PC-3 (cell line): ENCODE measurements around the gene SYNJ2. TPM values are rescaled to one million over a fixed set of nuclear protein-coding genes. Genes with fewer than 3 reads are reported as not detected.

ENCODE experiments used
- ATAC-seq: fragments of 200-7000 bp; cut with Tn5 transposase; 2 replicates; pipeline ENCODE4 v1.9.1; 2020; ENCODE audit warnings: mild to moderate bottlenecking, moderate library complexity
- BruUV-seq: library from RNA; stranded (reverse); fragments of 400-500 nt; replicated peaks from 2 replicates; lab custom pipeline; 2021; lab: Mats Ljungman, UMichigan
- CTCF ChIA-PET: fragments of 300-600 bp; sonication (Branson Sonifier 250); formaldehyde crosslinking; loops from one replicate; lab custom pipeline; 2022; ENCODE audit warnings: antibody characterized with exemption; lab: Charles Lee
- POLR2A ChIA-PET: fragments of 300-600 bp; sonication (Branson Sonifier 250); formaldehyde crosslinking; loops from one replicate; lab custom pipeline; 2022; ENCODE audit warnings: antibody characterized with exemption; ENCODE audit not compliant: unreplicated experiment; lab: Charles Lee
- DNase-seq: peaks from one replicate; pipeline ENCODE4 v3.0.0-alpha.2; 2015
- H2AFZ ChIP-seq: fragments of 300-600 bp; sonication (generic); 2 replicates; pipeline ENCODE4 v1.6.0; 2016; ENCODE audit warnings: antibody characterized with exemption, low read length
- H3F3A ChIP-seq: fragments of 300-600 bp; sonication (generic); one replicate; pipeline ENCODE4 v1.6.0; 2017; ENCODE audit warnings: antibody characterized with exemption, low read length, control low read depth, mild to moderate bottlenecking; ENCODE audit not compliant: unreplicated experiment
- H3K27ac ChIP-seq: fragments of 300-600 bp; sonication (generic); 2 replicates; pipeline ENCODE4 v1.5.1; 2016; ENCODE audit warnings: mild to moderate bottlenecking, low read length
- H3K27me3 ChIP-seq: fragments of 300-600 bp; sonication (generic); 2 replicates; pipeline ENCODE4 v1.6.1; 2016; ENCODE audit warnings: low read length, mixed read lengths
- H3K36me3 ChIP-seq: fragments of 300-600 bp; sonication (generic); 2 replicates; pipeline ENCODE4 v1.6.1; 2016; ENCODE audit warnings: low read depth, mixed run types, low read length, mixed read lengths
- H3K4me1 ChIP-seq: fragments of 300-600 bp; sonication (generic); 2 replicates; pipeline ENCODE4 v1.5.1; 2016; ENCODE audit warnings: low read length; ENCODE audit not compliant: insufficient read depth
- H3K4me2 ChIP-seq: fragments of 300-600 bp; sonication (generic); 2 replicates; pipeline ENCODE4 v1.6.0; 2016; ENCODE audit warnings: low read length
- H3K4me3 ChIP-seq: fragments of 300-600 bp; sonication (generic); 2 replicates; pipeline ENCODE4 v1.5.1; 2016; ENCODE audit warnings: mild to moderate bottlenecking, low read length, mixed read lengths
- H3K79me2 ChIP-seq: fragments of 300-600 bp; sonication (generic); 2 replicates; pipeline ENCODE4 v1.6.1; 2017; ENCODE audit warnings: low read length, mixed read lengths
- H3K9ac ChIP-seq: fragments of 300-600 bp; sonication (generic); 2 replicates; pipeline ENCODE4 v1.6.0; 2016; ENCODE audit warnings: mild to moderate bottlenecking, low read length
- H3K9me2 ChIP-seq: fragments of 300-600 bp; sonication (generic); replicated peaks from 2 replicates; pipeline ENCODE4 v1.6.1; 2016; ENCODE audit warnings: mixed run types, low read length, mixed read lengths
- H3K9me3 ChIP-seq: fragments of 300-600 bp; sonication (generic); 2 replicates; pipeline ENCODE4 v1.6.1; 2016; ENCODE audit warnings: low read length, mixed read lengths
- H4K20me1 ChIP-seq: fragments of 300-600 bp; sonication (generic); 2 replicates; pipeline ENCODE4 v1.6.1; 2016; ENCODE audit warnings: low read length, mixed read lengths
- EZH2 ChIP-seq: fragments of 300-600 bp; sonication (generic); IDR thresholded peaks from one replicate; pipeline ENCODE4 v1.6.1; 2017; ENCODE audit warnings: antibody characterized with exemption, mild to moderate bottlenecking, low read length; ENCODE audit not compliant: unreplicated experiment
- EZH2phosphoT487 ChIP-seq: fragments of 300-600 bp; sonication (generic); IDR thresholded peaks from 2 replicates; pipeline ENCODE4 v1.6.1; 2018; ENCODE audit warnings: mild to moderate bottlenecking, antibody characterized with exemption, low read length, borderline replicate concordance
- intact Hi-C: fragments of 100-400 bp; cut with micrococcal nuclease; formaldehyde crosslinking; loops from 2 replicates; pipeline ENCODE4 v1.9.0; 2023
- total RNA-seq: library from RNA; depleted of rRNA; stranded (reverse); fragments of >200 nt; gene quantifications from 2 replicates; pipeline ENCODE4 v1.2.3, GENCODE V29; 2014
- TF ChIP-seq, protein P1 (sequence below): fragments of 300-600 bp; sonication (generic); conservative IDR thresholded peaks from 2 replicates; pipeline ENCODE4 v1.5.1; 2017; ENCODE audit warnings: antibody characterized with exemption, low read depth, mild to moderate bottlenecking, low read length

Gene SYNJ2
- total RNA-seq, 1 experiment from 2014 or later: 21.5 TPM

DNA sequence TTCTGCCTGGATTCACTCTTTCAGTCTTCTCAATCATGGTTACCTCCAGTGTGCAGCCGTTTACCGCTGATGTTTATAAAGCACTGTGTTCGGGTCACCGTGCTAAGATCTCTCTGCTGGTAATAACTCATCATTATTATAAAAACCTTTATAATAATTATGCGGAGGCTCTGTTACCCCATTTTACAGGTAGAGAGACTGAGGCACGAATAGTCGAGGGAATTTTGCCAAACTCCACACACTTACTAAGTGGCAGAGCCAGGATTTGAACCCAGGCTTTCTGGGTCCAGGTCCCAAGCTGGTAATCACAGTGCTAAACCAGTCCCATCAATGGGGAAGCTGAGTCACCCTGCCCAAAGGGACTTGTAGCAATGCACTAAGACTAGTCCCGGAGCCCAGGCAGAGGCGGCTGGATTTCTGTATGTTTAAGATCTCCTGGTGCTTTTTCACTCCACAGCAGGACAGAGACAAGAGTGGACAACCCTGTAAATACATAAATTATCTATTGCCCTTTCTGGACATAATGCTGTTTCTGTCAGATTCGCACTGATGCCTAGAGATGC, 48.1 kb downstream of the SYNJ2 start:
- no TSS peak for BruUV-seq
- TF ChIP-seq EZH2phosphoT487: no peak
- no peak for TF ChIP-seq EZH2
- TF ChIP-seq, protein P1, sequence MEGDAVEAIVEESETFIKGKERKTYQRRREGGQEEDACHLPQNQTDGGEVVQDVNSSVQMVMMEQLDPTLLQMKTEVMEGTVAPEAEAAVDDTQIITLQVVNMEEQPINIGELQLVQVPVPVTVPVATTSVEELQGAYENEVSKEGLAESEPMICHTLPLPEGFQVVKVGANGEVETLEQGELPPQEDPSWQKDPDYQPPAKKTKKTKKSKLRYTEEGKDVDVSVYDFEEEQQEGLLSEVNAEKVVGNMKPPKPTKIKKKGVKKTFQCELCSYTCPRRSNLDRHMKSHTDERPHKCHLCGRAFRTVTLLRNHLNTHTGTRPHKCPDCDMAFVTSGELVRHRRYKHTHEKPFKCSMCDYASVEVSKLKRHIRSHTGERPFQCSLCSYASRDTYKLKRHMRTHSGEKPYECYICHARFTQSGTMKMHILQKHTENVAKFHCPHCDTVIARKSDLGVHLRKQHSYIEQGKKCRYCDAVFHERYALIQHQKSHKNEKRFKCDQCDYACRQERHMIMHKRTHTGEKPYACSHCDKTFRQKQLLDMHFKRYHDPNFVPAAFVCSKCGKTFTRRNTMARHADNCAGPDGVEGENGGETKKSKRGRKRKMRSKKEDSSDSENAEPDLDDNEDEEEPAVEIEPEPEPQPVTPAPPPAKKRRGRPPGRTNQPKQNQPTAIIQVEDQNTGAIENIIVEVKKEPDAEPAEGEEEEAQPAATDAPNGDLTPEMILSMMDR: no peak
- H3K27me3 ChIP-seq: no peaks in the 10 kb centered on the region
- H3K36me3 ChIP-seq: 0 out of 2 replicates have a peak, but pooled peaks cover 4% of the 10 kb centered on the region
- no peak for ATAC-seq
- no peak for DNase-seq
- no peak overlapping the region for H2AFZ ChIP-seq
- H3K9me3 ChIP-seq: no peaks in the 10 kb centered on the region
- peaks cover 20% of the 10 kb centered on the region for H3K4me1 ChIP-seq
- POLR2A ChIA-PET: no interaction called here
- H3K79me2 ChIP-seq: peaks cover 20% of the 10 kb centered on the region
- H3K4me2 ChIP-seq: no peak overlapping the region
- CTCF ChIA-PET: no interaction called here
- H3K4me3 ChIP-seq: no peak overlapping the region
- H3K27ac ChIP-seq: no peak overlapping the region
- H3F3A ChIP-seq: no peaks in the 10 kb centered on the region
- H4K20me1 ChIP-seq: no peaks in the 10 kb centered on the region
- no peak overlapping the region for H3K9ac ChIP-seq
- intact Hi-C loops: loop anchor here (5.0 kb wide), 1 partner anchor 38 kb away; no protein-coding TSS in a partner anchor
- H3K9me2 ChIP-seq: no peaks in the 10 kb centered on the region

DNA sequence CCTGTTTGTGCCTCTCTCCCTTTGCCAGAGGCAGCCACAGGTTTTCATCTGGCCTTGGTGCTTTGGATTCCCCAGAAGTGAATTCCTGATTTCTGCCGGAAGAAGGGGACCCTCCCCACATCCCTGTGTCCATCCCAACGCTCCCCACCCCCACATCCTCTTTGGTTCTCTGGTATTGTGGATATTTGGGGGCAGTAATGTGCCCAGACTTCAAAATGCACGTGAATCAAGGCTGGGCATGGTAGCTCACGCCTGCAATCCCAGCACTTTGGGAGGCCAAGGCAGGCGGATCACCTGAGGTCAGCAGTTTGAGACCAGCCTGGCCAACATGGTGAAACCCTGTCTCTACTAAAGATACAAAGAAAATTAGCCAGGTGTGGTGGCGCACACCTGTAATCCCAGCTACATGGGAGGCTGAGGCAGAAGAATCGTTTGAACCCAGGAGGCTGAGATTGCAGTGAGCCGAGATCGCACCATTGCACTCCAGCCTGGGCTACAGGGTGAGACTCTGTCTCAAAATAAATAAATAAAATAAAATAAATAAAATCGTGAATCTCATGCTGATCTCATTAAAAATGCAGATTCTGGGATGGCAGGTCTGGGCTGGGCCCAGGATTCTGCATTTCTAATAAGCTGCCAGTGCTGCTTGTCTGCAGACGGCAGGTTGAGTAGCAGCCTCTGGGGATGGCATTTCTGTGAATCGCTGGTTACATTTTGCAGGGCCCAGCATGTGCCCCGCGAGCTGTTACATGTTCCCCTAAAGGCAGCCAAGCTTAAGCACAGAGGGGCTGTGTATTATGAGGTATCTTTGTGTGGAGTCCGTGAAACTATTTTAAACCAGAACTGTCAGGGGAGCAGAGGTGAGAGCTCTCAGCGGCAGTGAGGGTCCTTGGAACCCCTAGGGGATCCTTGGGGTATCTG, 49.0 kb downstream of the SYNJ2 start:
- Histone ChIP-seq H3K4me3 (no peak overlapping the region), H3K9ac (no peak overlapping the region), H3K4me2 (no peak overlapping the region), H3F3A (no peaks in the 10 kb centered on the region), H3K27me3 (no peaks in the 10 kb centered on the region), H3K9me2 (no peaks in the 10 kb centered on the region), H3K4me1 (peaks cover 15% of the 10 kb centered on the region), H2AFZ (no peak overlapping the region), H3K36me3 (0 out of 2 replicates have a peak, but pooled peaks cover 4% of the 10 kb centered on the region), H3K79me2 (peaks cover 14% of the 10 kb centered on the region), H3K9me3 (no peaks in the 10 kb centered on the region), H3K27ac (no peak overlapping the region), H4K20me1 (no peaks in the 10 kb centered on the region)
- ChIA-PET POLR2A (no interaction called here), CTCF (interaction anchor here (0.7 kb wide), 1 partner anchor 37 kb away, joined by 5 read pairs; no protein-coding TSS in a partner anchor)
- intact Hi-C loops: no loop called here
- no peak for DNase-seq
- TF ChIP-seq, protein P1: no peak
- TF ChIP-seq EZH2phosphoT487: no peak
- TF ChIP-seq EZH2: no peak
- no TSS peak for BruUV-seq
- no peak for ATAC-seq
